Activated T-cell treated with anti-CD3 and anti-CD28 coated beads, Interleukin-2, amount 50 U/mL, for 72 hours (primary cell): ENCODE measurements around the gene ERBIN. TPM values are rescaled to one million over a fixed set of nuclear protein-coding genes. Genes with fewer than 3 reads are reported as not detected.
"Not testable (repeated sequence)": the region's sequence is repeated elsewhere in the genome, so short reads cannot be mapped to it uniquely, and the experiment has no call there.

Source experiments
- ATAC-seq, 2 donors: fragments of 150-1000 bp; cut with Tn5 transposase; replicated peaks in 1 of 2; 2 replicates each; pipeline ENCODE4 v1.10.0; 2021; ENCODE audit warnings: moderate library complexity in 2 of 2, mild to moderate bottlenecking in 1 of 2
- DNase-seq, 2 donors: peaks; one replicate each; pipeline ENCODE4 v3.0.0; 2021 to 2022; ENCODE audit warnings: mixed read lengths in 1 of 2
- H3K27ac Mint-ChIP-seq: one replicate; pipeline ENCODE4 v1.8.0; 2022; ENCODE audit warnings: mild to moderate bottlenecking, moderate library complexity, mixed read lengths
- H3K27me3 Mint-ChIP-seq: one replicate; pipeline ENCODE4 v1.8.0; 2022; ENCODE audit warnings: low read depth, mixed read lengths
- H3K36me3 Mint-ChIP-seq, 2 donors: one replicate each; pipeline ENCODE4 v1.8.0; 2022; ENCODE audit warnings: mixed read lengths in 2 of 2, mild to moderate bottlenecking in 1 of 2; ENCODE audit not compliant: insufficient read depth in 2 of 2
- H3K4me1 Mint-ChIP-seq: one replicate; pipeline ENCODE4 v1.8.0; 2022; ENCODE audit warnings: low read depth, mixed read lengths
- H3K4me3 Mint-ChIP-seq, 2 donors: one replicate each; pipeline ENCODE4 v1.8.0; 2022; ENCODE audit warnings: mild to moderate bottlenecking in 2 of 2, mixed read lengths in 2 of 2, moderate library complexity in 2 of 2
- H3K9me3 Mint-ChIP-seq, 2 donors: one replicate each; pipeline ENCODE4 v1.8.0; 2022; ENCODE audit warnings: mixed read lengths in 2 of 2
- total RNA-seq, 2 donors: library from RNA; stranded (reverse); gene quantifications; one replicate each; pipeline ENCODE4 v1.2.3, GENCODE V29; 2022

Gene ERBIN, protein sequence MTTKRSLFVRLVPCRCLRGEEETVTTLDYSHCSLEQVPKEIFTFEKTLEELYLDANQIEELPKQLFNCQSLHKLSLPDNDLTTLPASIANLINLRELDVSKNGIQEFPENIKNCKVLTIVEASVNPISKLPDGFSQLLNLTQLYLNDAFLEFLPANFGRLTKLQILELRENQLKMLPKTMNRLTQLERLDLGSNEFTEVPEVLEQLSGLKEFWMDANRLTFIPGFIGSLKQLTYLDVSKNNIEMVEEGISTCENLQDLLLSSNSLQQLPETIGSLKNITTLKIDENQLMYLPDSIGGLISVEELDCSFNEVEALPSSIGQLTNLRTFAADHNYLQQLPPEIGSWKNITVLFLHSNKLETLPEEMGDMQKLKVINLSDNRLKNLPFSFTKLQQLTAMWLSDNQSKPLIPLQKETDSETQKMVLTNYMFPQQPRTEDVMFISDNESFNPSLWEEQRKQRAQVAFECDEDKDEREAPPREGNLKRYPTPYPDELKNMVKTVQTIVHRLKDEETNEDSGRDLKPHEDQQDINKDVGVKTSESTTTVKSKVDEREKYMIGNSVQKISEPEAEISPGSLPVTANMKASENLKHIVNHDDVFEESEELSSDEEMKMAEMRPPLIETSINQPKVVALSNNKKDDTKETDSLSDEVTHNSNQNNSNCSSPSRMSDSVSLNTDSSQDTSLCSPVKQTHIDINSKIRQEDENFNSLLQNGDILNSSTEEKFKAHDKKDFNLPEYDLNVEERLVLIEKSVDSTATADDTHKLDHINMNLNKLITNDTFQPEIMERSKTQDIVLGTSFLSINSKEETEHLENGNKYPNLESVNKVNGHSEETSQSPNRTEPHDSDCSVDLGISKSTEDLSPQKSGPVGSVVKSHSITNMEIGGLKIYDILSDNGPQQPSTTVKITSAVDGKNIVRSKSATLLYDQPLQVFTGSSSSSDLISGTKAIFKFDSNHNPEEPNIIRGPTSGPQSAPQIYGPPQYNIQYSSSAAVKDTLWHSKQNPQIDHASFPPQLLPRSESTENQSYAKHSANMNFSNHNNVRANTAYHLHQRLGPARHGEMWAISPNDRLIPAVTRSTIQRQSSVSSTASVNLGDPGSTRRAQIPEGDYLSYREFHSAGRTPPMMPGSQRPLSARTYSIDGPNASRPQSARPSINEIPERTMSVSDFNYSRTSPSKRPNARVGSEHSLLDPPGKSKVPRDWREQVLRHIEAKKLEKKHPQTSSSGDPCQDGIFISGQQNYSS (N-terminal part only)
- 10 to 100 TPM; 63.6 to 64.4 TPM for total RNA-seq

DNA sequence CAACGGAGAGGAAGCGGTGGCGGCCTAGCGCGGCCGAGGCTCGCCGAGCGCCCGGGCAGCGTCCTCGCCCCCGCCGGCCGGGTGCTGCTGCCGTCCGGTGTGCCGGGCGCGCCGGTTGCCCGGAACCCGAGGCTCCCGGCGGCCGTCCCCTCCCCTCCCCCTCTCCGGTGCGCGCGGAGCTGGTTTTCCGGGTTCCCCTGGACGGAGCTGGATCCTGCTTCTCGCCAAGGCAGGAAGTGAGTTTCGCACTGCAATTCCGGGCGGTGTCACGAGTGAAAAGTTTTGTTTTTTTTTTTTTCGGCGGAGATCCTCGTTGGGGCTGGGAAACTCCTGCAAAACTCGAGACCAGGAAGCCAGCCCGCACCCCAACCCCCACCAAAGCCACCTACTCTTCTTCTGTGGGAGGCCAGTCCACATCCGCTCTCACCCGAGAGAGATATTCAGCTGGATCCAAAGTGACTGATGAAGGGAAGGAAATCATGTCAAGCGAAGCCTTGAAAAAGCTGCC is at the start of gene ERBIN:
Gene ERBIN (plus strand): TSS at position 300 of the 508 bp plus-strand sequence. CDS start 66,144 bp downstream, outside the sequence.
- Mint-ChIP-seq H3K27me3 (no peaks in the 10 kb centered on the region), H3K4me1 (peaks cover 39% of the 10 kb centered on the region), H3K36me3 (peaks cover 6 to 13% of the 10 kb centered on the region in 2 donors), H3K4me3 (peak within 1 kb of the TSS; percentile 93 to 100), H3K27ac (peak within 1 kb of the TSS; percentile 99), H3K9me3 (no peaks in the 10 kb centered on the region)
- ATAC-seq, result peak; percentile 17 to 42
- peak; percentile 71 to 73 for DNase-seq

DNA sequence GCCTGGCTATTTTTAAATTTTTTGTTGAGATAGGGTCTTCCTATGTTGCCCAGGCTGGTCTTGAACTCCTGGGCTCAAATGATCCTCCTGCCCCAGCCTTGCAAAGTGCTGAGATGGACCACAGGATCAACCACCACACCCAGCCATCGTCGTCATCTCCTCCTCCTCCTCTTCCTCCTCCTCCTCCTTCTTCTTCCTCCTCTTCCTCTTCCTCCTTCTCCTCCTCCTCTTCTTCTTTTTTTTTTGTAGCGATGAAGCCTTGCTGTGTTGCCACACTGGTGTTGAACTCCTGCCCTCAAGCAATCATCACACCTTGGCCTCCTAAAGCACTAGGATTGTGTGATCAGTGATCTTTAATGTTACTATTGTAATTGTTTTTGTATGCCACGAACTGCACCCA is 49.4 kb upstream of the ERBIN start:
- H3K4me3 Mint-ChIP-seq, result no peak overlapping the region
- no peak for ATAC-seq
- H3K27me3 Mint-ChIP-seq, result no peaks in the 10 kb centered on the region
- peaks cover 1 to 8% of the 10 kb centered on the region in 2 donors for H3K9me3 Mint-ChIP-seq
- no peak for DNase-seq
- H3K36me3 Mint-ChIP-seq, result peaks cover 0 to 3% of the 10 kb centered on the region in 2 donors
- H3K27ac Mint-ChIP-seq, result no peak overlapping the region
- peaks cover 7% of the 10 kb centered on the region for H3K4me1 Mint-ChIP-seq

DNA sequence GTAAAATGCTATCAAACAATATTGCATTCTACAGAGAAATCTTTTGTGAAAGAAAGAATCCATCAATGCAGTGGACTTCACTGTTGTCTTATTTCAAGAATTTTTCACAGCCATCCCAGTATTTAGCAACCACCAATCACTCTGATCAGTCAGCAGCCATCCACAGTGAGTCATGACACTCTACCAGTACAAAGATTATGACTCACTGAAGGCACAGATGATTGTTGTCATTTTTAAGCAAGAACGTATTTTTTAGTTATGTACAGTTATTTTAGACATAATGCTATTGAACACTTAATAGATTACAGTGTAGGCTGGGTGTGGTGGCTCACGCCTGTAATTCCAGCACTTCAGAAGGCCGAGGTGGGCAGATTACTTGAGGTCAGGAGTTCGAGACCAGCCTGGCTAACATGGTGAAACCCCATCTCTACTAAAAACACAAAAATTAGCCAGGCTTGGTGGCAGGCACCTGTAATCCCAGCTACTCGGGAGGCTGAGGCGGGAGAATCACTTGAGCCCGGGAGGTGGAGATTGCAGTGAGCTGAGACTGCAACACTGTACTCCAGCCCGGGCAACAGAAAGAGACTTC is 46.6 kb upstream of the ERBIN start:
- peak; percentile 15 to 29 for DNase-seq
- H3K4me1 Mint-ChIP-seq, H3K27me3 Mint-ChIP-seq, H3K36me3 Mint-ChIP-seq, H3K4me3 Mint-ChIP-seq, H3K27ac Mint-ChIP-seq, H3K9me3 Mint-ChIP-seq: not testable (repeated sequence)
- peak; percentile 91 to 98 for ATAC-seq

DNA sequence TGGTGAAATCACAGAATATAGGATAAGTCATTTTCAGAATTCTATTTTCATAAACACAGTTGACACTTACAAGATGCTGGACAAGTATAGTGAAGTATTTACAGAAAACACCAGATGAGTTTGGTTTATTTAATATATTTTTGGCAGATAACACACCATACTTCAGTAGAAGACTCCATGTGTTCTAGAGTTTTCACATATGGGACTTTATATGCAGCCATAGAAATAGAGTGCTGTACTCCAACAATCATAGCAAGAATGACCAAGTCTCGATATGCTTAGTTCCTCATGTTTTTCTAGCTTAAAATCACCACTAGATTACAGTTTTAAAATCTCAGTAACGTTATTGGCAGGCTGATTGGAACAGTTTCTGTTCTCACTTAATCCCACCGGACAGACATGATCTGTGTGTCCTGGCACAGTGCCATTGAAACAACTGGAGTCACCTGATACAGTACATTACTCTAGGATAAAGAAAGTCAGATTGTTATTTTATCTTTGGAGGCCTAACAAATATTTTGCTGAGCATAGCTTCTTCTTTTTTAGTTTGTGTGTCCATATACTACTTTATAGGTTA is 45.8 kb upstream of the ERBIN start:
- Mint-ChIP-seq H3K27me3 (no peaks in the 10 kb centered on the region), H3K9me3 (peaks cover 1 to 10% of the 10 kb centered on the region in 2 donors), H3K27ac (no peak overlapping the region), H3K4me1 (peaks cover 7% of the 10 kb centered on the region), H3K36me3 (peaks cover 0 to 3% of the 10 kb centered on the region in 2 donors), H3K4me3 (no peak overlapping the region)
- DNase-seq (no peak), ATAC-seq (no peak)

DNA sequence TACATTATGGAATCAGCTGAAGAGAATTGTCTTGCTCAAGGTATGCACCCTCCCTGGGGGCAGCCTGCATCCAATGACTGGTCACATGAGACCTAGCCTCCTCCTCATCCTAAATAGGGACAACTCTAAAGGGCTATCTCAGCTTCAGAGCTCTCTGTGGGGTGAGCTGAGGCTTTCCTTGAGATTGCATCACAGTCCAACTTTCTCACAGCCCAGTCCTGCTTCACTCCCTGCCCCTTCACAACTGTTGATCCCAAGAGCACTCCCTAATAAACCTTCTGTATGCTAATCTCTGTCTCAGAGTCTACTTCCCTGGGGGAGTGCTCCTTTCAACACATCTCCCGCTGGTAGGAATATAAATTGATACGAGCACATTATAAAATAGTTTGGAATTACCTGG is 44.1 kb upstream of the ERBIN start:
- peaks cover 0 to under 1% of the 10 kb centered on the region in 2 donors for H3K36me3 Mint-ChIP-seq
- no peaks in the 10 kb centered on the region for H3K27me3 Mint-ChIP-seq
- DNase-seq (no peak), ATAC-seq (no peak)
- H3K4me3 Mint-ChIP-seq, result no peak overlapping the region
- no peak overlapping the region for H3K27ac Mint-ChIP-seq
- peaks cover 7% of the 10 kb centered on the region for H3K4me1 Mint-ChIP-seq
- peaks cover 0 to 7% of the 10 kb centered on the region in 2 donors for H3K9me3 Mint-ChIP-seq

DNA sequence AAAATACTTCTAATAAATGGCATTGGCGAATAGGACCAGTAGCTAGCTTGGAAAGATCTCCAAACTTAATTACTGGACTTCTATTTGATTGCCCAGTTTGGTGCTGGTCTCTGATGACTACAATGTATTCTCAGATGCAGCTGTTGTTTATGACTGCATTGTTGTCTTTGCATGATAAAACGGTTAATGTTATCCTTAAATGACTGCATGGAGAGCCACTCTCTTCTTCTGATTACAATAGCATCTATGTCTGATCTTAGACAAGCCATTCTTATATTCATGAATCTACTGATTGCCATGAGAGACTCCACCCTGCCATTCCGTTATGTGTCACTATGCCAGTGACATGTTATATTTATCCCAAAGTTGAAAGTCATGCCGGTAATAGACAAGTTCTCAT is 42.9 kb upstream of the ERBIN start:
- no peak for DNase-seq
- ATAC-seq, result no peak
- Mint-ChIP-seq H3K27ac (no peak overlapping the region), H3K4me3 (no peak overlapping the region), H3K4me1 (peaks cover 7% of the 10 kb centered on the region), H3K36me3 (no peaks in the 10 kb centered on the region), H3K9me3 (peaks cover 0 to 3% of the 10 kb centered on the region in 2 donors), H3K27me3 (no peaks in the 10 kb centered on the region)

DNA sequence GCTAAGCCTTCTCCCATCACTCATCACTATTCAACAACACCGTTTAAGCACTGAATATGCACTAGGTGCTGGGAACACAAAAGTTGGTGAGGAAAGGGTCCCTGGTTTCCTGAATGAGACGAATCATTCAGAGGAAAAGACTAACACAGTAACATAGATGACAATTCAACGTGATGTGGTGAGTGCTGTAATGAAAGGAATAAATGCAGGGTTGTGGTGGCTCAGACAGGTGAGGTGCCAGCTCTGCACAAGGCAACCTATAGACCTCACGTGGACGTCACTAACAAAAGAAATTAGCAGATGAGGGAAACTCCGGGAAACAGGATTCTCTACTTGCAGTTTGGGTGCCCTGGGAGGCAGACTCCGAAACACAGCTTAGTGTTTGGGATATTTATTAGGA is 40.0 kb upstream of the ERBIN start:
- ATAC-seq (no peak), DNase-seq (no peak)
- Mint-ChIP-seq H3K4me3 (no peak overlapping the region), H3K9me3 (peaks cover 0 to 2% of the 10 kb centered on the region in 2 donors), H3K36me3 (no peaks in the 10 kb centered on the region), H3K27me3 (no peaks in the 10 kb centered on the region), H3K27ac (no peak overlapping the region), H3K4me1 (no peaks in the 10 kb centered on the region)

DNA sequence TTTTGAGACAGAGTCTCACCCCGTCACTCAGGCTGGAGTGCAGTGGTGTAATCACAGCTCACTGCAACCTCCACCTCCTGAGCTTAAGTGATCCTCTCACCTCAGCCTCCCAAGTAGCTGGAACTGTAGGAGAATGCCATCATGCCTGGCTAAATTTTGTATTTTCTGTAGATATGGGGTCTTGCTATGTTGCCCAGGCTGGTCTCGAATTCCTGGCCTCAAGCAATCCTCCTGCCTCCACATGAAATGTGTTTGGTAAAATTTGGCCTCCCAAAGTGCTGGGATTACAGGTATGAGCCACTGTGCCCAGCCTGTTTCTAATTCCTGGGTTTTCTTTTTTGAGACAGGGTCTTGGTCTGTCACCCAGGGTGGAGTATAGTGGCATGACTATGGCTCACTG is 34.4 kb upstream of the ERBIN start:
- not testable (repeated sequence) for H3K4me1 Mint-ChIP-seq, H3K27ac Mint-ChIP-seq, H3K36me3 Mint-ChIP-seq, ATAC-seq, H3K4me3 Mint-ChIP-seq, H3K9me3 Mint-ChIP-seq, H3K27me3 Mint-ChIP-seq, DNase-seq

DNA sequence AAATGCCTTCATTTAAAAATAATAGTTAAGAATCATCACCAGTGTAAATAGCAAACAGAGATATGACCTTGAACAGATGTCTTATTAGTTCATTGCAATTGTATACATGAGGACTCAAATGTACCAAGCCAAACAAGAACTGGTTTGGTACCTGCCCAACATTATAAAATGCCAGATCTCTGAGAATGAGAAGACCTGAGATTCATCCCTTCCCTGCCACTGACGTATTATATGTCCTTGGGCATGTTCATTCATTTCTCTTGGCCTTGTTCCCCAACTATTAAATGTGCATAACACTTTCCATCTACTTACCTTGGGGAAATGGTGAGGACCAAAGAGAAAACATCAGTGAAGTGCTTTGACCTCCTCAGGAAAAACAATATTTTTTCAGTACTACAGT is 33.6 kb upstream of the ERBIN start:
- no peaks in the 10 kb centered on the region for H3K4me1 Mint-ChIP-seq

DNA sequence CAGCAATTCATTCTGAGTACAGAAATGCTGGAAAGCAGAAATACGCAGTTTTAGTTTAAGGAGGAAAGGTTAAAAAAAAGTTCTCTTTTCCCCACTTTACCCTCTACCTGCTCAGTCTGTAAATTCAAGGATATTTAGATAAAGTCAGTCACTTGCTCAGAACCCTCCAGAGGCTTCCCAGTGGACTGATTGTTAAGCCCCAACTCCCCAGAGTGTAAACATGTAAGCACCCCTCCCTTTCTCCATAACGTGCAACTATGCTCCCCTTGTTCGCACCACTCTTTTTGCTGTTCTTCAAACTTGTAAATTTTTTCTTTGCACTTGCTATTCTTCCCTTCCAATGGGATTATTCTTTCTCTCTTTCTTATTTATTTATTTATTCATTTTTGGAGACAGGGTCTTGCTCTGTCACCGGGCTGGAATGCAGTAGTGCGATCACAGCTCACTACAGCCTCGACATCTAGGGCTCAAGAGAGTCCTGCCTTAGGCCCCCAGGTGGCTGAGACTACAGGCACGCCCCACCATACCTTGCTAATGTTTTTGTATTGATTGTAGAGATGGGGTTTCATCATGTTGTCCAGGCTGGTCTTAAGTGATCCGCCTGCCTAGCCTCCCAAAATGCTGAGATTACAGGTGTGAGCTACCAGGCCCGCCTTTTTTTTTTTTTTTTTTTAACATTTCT is 32.5 kb upstream of the ERBIN start:
- Mint-ChIP-seq H3K4me3 (no peak overlapping the region), H3K27ac (no peak overlapping the region), H3K27me3 (no peaks in the 10 kb centered on the region), H3K4me1 (no peaks in the 10 kb centered on the region), H3K9me3 (no peaks in the 10 kb centered on the region), H3K36me3 (no peaks in the 10 kb centered on the region)
- no peak for DNase-seq
- no peak for ATAC-seq

More for the DNA sequence above, 33.6 kb upstream of the ERBIN start:
- Mint-ChIP-seq H3K27me3 (no peaks in the 10 kb centered on the region), H3K27ac (no peak overlapping the region), H3K4me3 (no peak overlapping the region), H3K9me3 (no peaks in the 10 kb centered on the region), H3K36me3 (no peaks in the 10 kb centered on the region)
- ATAC-seq (no peak), DNase-seq (no peak)

DNA sequence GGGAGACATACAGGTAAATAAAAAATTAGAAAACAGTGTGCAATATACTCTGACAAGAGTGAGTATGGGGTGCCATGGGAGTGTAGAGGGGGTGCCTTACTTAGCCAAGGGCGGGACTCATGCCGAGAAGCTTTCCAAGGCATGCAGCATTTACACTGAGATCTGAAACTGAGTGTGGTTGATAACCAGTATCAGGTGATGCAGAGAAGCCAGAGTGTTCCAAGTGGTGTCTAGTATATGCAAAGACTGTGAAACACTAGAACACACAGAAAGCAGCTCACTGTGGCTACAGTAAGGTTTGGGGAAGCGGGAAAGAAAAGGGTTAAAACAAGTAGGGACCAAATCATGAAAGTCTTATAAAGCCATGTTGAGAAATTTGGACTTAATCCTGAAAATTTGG is 30.5 kb upstream of the ERBIN start:
- H3K4me3 Mint-ChIP-seq, result no peak overlapping the region
- H3K9me3 Mint-ChIP-seq, result peaks cover 0 to 1% of the 10 kb centered on the region in 2 donors
- no peaks in the 10 kb centered on the region for H3K36me3 Mint-ChIP-seq
- H3K27ac Mint-ChIP-seq, result no peak overlapping the region
- no peaks in the 10 kb centered on the region for H3K4me1 Mint-ChIP-seq
- DNase-seq (no peak), ATAC-seq (no peak)
- H3K27me3 Mint-ChIP-seq, result no peaks in the 10 kb centered on the region

DNA sequence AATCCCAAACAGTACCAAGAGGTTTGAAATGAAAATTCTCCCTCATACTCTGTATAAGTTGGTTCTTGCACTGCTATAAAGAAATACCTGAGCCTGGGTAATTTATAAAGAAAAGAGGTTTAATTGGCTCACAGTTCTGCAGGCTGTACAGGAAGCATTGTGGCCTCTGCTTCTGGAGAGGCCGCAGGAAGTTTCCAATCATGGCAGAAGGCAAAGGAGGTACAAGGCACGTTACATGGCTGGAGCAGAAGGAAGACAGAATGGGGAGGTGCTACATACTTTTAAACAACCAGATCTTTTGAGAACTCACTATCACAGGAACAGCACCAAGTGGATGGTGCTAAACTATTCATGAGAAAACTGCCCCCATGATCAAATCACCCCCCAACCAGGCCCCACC is 25.6 kb upstream of the ERBIN start:
- H3K4me3 Mint-ChIP-seq, result no peak overlapping the region
- H3K36me3 Mint-ChIP-seq, result no peaks in the 10 kb centered on the region
- no peak for DNase-seq
- H3K4me1 Mint-ChIP-seq, result peaks cover 17% of the 10 kb centered on the region
- ATAC-seq, result no peak
- no peaks in the 10 kb centered on the region for H3K27me3 Mint-ChIP-seq
- no peak overlapping the region for H3K27ac Mint-ChIP-seq
- H3K9me3 Mint-ChIP-seq, result peaks cover 0 to 1% of the 10 kb centered on the region in 2 donors
